Sigmoid colon (tissue), 7 donors: ENCODE results near the gene JAKMIP3. TPM values are rescaled to one million over a fixed set of nuclear protein-coding genes. Genes with fewer than 3 reads are reported as not detected.

ENCODE experiments used
- DNase-seq: peaks from one replicate; pipeline ENCODE4 v3.0.0-alpha.2; 2019
- H3K27ac ChIP-seq, 4 donors: fragments of 200-600 bp; sonication (generic); one replicate each; pipeline ENCODE4 v1.5.1; 2016 to 2019; ENCODE audit warnings: mild to moderate bottlenecking in 1 of 4
- H3K27me3 ChIP-seq, 3 donors: fragments of 200-600 bp; sonication (generic); one replicate each; pipeline ENCODE4 v1.5.1; 2019; ENCODE audit warnings: mild to moderate bottlenecking in 1 of 3
- H3K36me3 ChIP-seq, 4 donors: fragments of 200-600 bp; sonication (generic); one replicate each; pipeline ENCODE4 v1.5.1; 2016 to 2019
- H3K4me1 ChIP-seq, 4 donors: fragments of 200-600 bp; sonication (generic); one replicate each; pipeline ENCODE4 v1.5.1; 2017 to 2019
- H3K4me3 ChIP-seq, 4 donors: fragments of 200-600 bp; sonication (generic); one replicate each; pipeline ENCODE4 v1.5.1; 2017 to 2019; ENCODE audit warnings: mild to moderate bottlenecking in 2 of 4, moderate library complexity in 1 of 4
- H3K9me3 ChIP-seq, 4 donors: fragments of 200-600 bp in 3 of 4; sonication (generic) in 3 of 4; one replicate each; pipeline versions ENCODE4 v1.5.1 to v1.6.1; 2013 to 2019
- EP300 ChIP-seq, 4 donors: sonication (generic); formaldehyde crosslinking; IDR thresholded peaks; one replicate each; pipeline ENCODE4 v1.6.1; 2017; ENCODE audit warnings: antibody characterized with exemption in 4 of 4
- POLR2A ChIP-seq, 2 donors: fragments of 450-650 bp; IDR thresholded peaks; one replicate each; pipeline ENCODE4 v1.6.1; 2016; ENCODE audit warnings: antibody characterized with exemption in 2 of 2, mild to moderate bottlenecking in 2 of 2, moderate library complexity in 2 of 2
- POLR2AphosphoS5 ChIP-seq, 4 donors: sonication (generic); formaldehyde crosslinking; IDR thresholded peaks; one replicate each; pipeline ENCODE4 v1.6.1; 2017; ENCODE audit warnings: antibody characterized with exemption in 4 of 4
- WGBS, 2 donors: extraction: QIAGEN DNeasy Blood & Tissue Kit; methylation state at CpG; one replicate each; pipeline ENCODE4 v1.1.7; 2013; 5-methylcytosine and 5-hydroxymethylcytosine counted together
- intact Hi-C: fragments of 100-400 bp; cut with DNase I; formaldehyde crosslinking; loops from one replicate; pipeline ENCODE4 v1.15.1; 2023
- polyA plus RNA-seq, 3 donors: library from polyadenylated mRNA; stranded (reverse); fragments of 200-250 nt; gene quantifications; one replicate each; pipeline ENCODE4 v1.2.3, GENCODE V29; 2013
- total RNA-seq, 4 donors: library from RNA; depleted of rRNA; stranded (reverse); fragments of >200 nt; gene quantifications; one replicate each; pipeline ENCODE4 v1.1.0, GENCODE V29; 2016
- TF ChIP-seq, protein P1 (sequence below), 4 experiments: fragments of 450-650 bp in 3 of 4; fragments of 200-600 bp in 1 of 4; IDR thresholded peaks; one replicate each; pipeline ENCODE4 v1.5.1; 2016 to 2019; ENCODE audit warnings: antibody characterized with exemption in 4 of 4, mild to moderate bottlenecking in 3 of 4, moderate library complexity in 2 of 4
- donor health status: healthy with polysubstance abuse.
- donor health status: Bipolar disorder and iron deficiency.
- donor health status: healthy.

Gene JAKMIP3
- total and polyA plus RNA-seq, 7 donors: 0.22 to 3.0 (median 0.71) TPM; not detected in 2

DNA sequence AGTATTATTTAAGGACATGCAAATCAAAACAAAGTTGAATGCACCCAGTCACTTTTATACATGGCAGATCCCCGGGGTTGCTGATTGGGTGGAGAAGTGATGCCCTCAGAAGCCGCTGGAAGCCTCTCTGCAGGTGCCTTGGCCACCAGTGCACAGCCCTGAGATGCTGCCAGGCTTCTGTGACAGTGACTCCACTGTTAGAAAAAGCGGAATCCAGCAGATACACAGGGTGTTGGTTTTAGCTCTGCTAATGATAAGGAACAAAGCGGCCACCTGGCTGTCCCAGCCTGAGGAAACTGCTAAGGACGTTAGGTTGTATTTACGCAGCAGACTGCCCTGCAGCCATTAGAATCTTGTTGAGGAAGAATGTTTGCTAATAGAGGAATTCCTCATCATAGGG, 47.5 kb downstream of the JAKMIP3 start:
- Histone ChIP-seq H3K4me1 (no peaks in the 10 kb centered on the region), H3K27ac (no peak overlapping the region), H3K4me3 (no peak overlapping the region), H3K9me3 (no peaks in the 10 kb centered on the region), H3K36me3 (no peaks in the 10 kb centered on the region), H3K27me3 (no peaks in the 10 kb centered on the region)
- intact Hi-C loops: no loop called here
- DNase-seq: peak; percentile 17
- WGBS, 2 donors: 23 to 55% methylated on average over 6 of the region's 6 CpGs
- TF ChIP-seq POLR2AphosphoS5 (IDR thresholded peaks at IDR 0.05): no peak
- no peak for TF ChIP-seq POLR2A (IDR thresholded peaks at IDR 0.05)
- TF ChIP-seq EP300 (IDR thresholded peaks at IDR 0.05): no peak
- TF ChIP-seq, protein P1, sequence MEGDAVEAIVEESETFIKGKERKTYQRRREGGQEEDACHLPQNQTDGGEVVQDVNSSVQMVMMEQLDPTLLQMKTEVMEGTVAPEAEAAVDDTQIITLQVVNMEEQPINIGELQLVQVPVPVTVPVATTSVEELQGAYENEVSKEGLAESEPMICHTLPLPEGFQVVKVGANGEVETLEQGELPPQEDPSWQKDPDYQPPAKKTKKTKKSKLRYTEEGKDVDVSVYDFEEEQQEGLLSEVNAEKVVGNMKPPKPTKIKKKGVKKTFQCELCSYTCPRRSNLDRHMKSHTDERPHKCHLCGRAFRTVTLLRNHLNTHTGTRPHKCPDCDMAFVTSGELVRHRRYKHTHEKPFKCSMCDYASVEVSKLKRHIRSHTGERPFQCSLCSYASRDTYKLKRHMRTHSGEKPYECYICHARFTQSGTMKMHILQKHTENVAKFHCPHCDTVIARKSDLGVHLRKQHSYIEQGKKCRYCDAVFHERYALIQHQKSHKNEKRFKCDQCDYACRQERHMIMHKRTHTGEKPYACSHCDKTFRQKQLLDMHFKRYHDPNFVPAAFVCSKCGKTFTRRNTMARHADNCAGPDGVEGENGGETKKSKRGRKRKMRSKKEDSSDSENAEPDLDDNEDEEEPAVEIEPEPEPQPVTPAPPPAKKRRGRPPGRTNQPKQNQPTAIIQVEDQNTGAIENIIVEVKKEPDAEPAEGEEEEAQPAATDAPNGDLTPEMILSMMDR (IDR thresholded peaks at IDR 0.05): no peak

DNA sequence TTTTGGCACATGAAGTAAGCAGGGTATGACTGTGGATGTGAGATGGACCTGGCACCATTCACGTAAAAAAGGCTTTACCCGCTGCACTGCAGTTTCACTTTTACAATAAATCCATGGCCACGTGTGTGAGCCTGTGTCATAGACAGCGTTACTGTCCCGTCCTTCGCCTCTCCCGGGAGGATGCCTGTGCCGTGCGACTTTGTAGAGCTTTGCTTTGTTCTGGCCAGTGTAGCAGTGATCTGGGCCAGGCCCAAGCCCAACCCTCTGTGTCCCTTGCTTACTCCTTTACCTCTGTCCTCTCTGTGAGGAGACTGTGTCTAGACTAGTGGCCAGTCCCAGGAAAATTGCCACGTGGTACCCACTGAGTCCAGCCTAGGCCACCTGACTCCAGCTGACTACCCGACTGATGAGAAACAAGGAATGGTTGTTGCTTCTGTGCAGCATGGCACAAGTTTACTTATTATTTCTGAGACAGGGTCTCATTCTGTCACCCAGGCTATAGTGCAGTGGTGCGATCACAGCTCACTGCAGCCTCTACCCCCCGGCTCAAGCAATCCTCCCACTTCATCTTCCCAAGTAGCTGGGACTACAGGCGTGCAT, 48.1 kb downstream of the JAKMIP3 start:
- Histone ChIP-seq H3K4me1 (no peaks in the 10 kb centered on the region), H3K27me3 (no peaks in the 10 kb centered on the region), H3K9me3 (no peaks in the 10 kb centered on the region), H3K27ac (no peak overlapping the region), H3K4me3 (no peak overlapping the region), H3K36me3 (no peaks in the 10 kb centered on the region)
- WGBS, 2 donors: 66 to 83% methylated on average over 14 of the region's 14 CpGs
- TF ChIP-seq POLR2A (IDR thresholded peaks at IDR 0.05) (no peak), POLR2AphosphoS5 (IDR thresholded peaks at IDR 0.05) (no peak), EP300 (IDR thresholded peaks at IDR 0.05) (no peak)
- TF ChIP-seq, protein P1 (IDR thresholded peaks at IDR 0.05): no peak
- intact Hi-C loops: no loop called here
- DNase-seq: peak; percentile 28

DNA sequence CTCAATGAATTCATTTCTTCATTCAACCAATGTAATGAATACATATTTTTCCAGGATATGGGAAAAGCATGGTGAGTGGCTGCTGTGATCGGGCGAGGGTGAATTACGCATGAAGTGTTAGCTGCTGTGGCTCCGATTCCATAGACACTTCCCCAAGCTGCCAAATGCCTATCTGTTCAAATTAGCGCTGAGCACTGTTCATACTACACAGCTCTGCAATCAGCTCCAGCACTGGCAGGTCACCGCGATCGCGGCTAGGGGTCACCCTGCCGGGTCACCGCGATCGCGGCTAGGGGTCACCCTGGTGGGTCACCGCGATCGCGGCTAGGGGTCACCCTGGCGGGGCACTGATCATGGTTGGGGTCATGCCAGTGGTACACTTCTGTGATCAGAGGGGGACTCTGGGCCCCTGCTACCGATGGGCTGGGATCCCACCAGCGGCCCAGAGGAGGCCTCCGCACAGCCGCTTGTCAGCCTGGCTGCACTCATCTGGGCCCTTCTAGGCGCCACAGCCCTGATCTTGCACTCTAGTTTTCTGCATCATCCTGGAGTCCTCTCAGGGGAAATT, 49.3 kb downstream of the JAKMIP3 start:
- intact Hi-C loops: no loop called here
- 95% methylated on average over 24 of the region's 24 CpGs for WGBS, 2 donors

More for the DNA sequence above, 49.3 kb downstream of the JAKMIP3 start:
- no peak overlapping the region for H3K27ac ChIP-seq
- H3K4me1 ChIP-seq: no peaks in the 10 kb centered on the region
- H3K27me3 ChIP-seq: no peaks in the 10 kb centered on the region
- H3K36me3 ChIP-seq: no peaks in the 10 kb centered on the region
- H3K4me3 ChIP-seq: no peak overlapping the region
- H3K9me3 ChIP-seq: no peaks in the 10 kb centered on the region
- peak; percentile 40 for DNase-seq
- TF ChIP-seq, protein P1 (IDR thresholded peaks at IDR 0.05): no peak
- TF ChIP-seq EP300 (IDR thresholded peaks at IDR 0.05) (no peak), POLR2A (IDR thresholded peaks at IDR 0.05) (no peak), POLR2AphosphoS5 (IDR thresholded peaks at IDR 0.05) (no peak)

Other genes starting within 250 kb of the JAKMIP3 start
- 10 to 100 TPM; 22.7 to 44.0 (median 34.6) TPM for gene PPP2R2D, start 164.9 kb upstream of the JAKMIP3 start, total RNA-seq
- gene PPP2R2D, start 164.9 kb upstream of the JAKMIP3 start, polyA plus RNA-seq: 10 to 100 TPM; 18.4 to 23.8 (median 22.8) TPM
- 100 to 1,000 TPM in 2 of 4 donors, 10 to 100 TPM in 2; 55.9 to 125 (median 95.4) TPM for gene BNIP3, start 84.0 kb upstream of the JAKMIP3 start, total RNA-seq
- gene BNIP3, start 84.0 kb upstream of the JAKMIP3 start, polyA plus RNA-seq: 10 to 100 TPM in 2 of 3 donors, 1 to 10 TPM in 1; 3.9 to 11.7 (median 10.8) TPM
- gene DPYSL4, start 121.0 kb downstream of the JAKMIP3 start, total RNA-seq: 1 to 10 TPM in 1 of 4 donors, under 1 TPM in 3; 0.36 to 1.9 (median 0.69) TPM
- gene DPYSL4, start 121.0 kb downstream of the JAKMIP3 start, polyA plus RNA-seq: under 1 TPM in 2 of 3 donors, not detected in 1; under 0.01 to 0.71 TPM
- 1 to 10 TPM; 4.3 to 8.4 (median 6.1) TPM for gene STK32C, start 242.0 kb downstream of the JAKMIP3 start, total RNA-seq
- 10 to 100 TPM; 10.4 to 12.8 (median 12.6) TPM for gene STK32C, start 242.0 kb downstream of the JAKMIP3 start, polyA plus RNA-seq